Activated CD4-positive, alpha-beta T cell treated with anti-CD3 and anti-CD28 coated beads, Interleukin-2, amount 50 U/mL, for 4 hours (primary cell): ENCODE results near the gene REG4.

Experiments
- DNase-seq, 2 experiments: peaks; one replicate each; pipeline ENCODE4 v3.0.0-alpha.2; 2020

The REG4 gene

GRCh38 chr1:119778886-119779560 is 32.2 kb downstream of the REG4 start:
- DNase-seq, result no peak

- DNase-seq, result no peak
These were observed 32.9 kb downstream of the REG4 start for GRCh38 chr1:119778359-119778758.

- no peak for DNase-seq
These were observed 36.3 kb downstream of the REG4 start for GRCh38 chr1:119774746-119775490.

DNA sequence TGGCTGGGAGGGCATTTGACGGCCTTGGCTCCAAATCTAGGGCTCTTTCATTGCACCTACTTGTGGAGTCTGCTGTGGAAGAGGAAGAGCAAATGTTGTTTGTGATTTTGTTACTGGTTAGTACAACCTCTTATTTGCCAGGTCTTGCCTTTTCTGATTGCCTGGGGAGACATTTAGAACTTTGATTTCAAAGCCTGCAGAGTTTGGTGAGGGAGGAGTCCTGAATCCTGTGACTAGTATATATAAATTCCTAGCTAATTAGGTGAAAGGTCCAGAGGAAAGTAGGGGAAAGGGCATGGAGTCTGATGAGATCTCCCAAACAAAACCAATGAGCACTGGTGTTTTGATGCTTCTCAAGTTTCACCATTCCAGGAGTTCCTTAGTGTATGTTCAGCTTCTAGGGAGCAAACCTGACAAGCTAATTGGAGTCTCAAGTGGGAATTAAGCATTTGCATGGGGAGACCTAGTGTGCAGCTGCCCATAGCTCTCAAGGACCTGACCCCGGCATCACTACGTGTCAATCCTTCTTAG is 37.5 kb downstream of the REG4 start:
- no peak for DNase-seq

GRCh38 chr1:119772298-119772697 is 39.0 kb downstream of the REG4 start:
- no peak for DNase-seq

DNA sequence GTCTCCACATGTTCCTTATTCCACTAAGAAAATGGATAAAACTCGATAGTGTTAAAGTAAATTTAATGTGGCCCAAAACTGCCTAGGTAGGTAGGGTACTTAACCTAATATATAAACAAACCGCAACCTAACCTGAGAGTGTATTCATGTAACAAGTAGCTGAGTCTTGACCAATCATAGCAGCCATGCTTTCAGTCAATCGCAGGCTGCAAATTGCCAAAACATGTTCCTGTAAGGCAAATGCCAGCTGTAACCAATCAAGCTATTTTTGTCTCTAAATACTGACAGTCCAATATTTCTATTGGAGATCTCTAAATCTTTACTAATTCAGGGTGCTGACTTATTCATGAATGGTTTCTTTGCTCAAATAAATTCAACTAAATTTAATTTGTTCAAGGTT is 39.5 kb downstream of the REG4 start:
- DNase-seq, result no peak

DNA sequence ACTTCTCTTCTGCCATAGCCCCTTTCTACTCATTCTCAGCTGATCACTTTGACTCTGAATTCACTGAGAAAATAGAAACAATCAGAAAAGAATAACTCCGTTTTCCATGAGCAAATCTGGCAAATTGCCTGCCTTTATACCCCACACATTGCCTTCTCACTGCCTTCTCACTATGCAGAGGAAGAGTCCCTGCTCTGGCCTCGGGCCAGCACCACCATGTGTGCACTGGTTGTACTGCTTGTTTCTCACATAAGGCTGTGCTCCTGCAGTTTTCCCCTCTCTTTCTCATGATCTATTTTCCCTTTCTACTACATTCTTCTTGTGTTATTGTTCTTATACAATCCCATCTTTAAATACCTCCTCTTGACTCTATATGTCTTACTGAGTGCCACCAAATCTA is 40.2 kb downstream of the REG4 start:
- no peak for DNase-seq

DNA sequence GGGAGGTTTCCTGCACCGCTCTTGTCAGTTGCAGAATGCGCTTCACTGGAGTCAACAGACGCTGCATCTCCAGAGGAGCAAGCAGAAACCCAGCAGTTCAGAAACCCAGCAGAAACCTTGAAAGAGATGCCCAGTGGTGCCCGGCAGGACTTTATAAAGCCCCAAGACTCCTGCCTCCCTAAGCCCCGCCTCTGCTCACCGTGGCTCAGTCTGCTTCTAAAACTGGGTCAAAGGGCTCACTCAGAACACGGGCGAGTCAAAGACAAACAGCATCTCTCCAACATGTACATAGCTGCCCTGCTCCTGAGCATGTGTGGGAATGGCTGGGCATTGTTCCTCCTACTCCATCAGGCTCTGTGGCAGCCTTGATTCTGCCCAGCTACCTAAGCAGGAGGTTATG is 42.5 kb downstream of the REG4 start, which contains the start of gene HMGCS2:
HMGCS2 (minus strand) TSS at position 128 of the 400 bp plus-strand sequence; CDS start at position 67, 61 bp downstream.
- no peak for DNase-seq

- no peak for DNase-seq
These were observed 43.8 kb downstream of the REG4 start for GRCh38 chr1:119767486-119767885.

DNA sequence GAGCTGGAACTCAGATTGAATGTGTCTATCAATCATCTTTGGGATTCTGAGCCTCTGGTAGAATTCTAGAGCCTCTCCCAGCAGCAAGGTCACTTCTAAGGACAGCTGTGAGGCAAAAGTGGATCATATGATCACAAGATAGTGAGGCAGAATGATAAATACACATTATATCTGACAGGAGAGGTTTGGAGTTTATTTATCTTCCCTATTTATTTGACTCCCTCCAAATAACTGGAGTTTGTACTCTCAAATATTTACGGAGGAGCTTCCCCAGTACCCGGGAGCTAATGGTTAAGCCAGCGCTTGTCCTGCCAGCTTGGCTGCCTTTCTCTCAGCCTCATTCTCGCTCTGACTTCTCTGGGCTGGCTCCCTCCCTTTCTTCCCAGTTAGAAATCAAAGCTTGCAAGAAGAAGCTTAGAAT is 44.9 kb downstream of the REG4 start:
- no peak for DNase-seq

DNA sequence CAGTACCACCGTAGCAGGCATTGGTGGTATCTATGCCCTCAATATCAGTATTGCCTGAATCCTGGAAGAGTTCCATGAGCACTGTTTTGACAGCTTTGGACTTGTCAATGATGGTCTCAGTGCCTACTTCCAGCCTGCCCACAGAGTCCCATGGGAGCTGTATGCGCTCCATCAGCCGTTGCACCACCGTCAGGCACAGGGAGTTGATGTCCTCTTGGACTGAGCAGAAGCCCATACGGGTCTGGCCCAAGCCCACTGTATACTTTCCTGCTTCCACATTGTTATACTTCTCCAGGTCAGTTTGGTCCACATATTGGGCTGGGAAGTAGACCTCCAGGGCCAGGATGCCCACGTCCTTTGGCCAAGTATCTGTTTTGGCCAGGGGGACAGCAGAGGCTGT is 47.0 kb downstream of the REG4 start:
- no peak for DNase-seq

GRCh38 chr1:119762953-119763352 is 48.3 kb downstream of the REG4 start:
- no peak for DNase-seq

GRCh38 chr1:119762409-119762808 is 48.9 kb downstream of the REG4 start:
- DNase-seq, result no peak

- no peak for DNase-seq
These were observed 52.7 kb downstream of the REG4 start for GRCh38 chr1:119758584-119758983.

GRCh38 chr1:119752592-119752991 is 58.7 kb downstream of the REG4 start:
- no peak for DNase-seq

DNA sequence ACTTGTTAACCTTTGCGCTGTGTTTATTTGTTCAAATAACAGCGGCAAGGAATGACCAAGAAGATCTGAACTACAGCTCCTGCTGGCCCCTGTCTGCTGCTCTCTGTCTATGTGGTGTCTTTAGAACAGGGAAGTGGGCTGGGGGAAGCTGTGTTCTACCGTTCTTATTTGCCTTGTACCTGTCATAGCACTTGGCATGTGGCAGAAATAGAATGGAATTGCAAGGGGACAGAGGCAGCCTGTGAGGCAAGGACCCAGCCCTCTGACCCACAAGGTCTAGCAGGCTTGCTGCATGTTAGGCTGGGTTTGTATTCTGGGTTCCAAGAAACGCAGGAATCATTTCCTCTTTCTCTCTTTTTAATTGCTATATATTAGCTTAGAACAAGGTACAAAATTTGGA is 63.2 kb downstream of the REG4 start:
- DNase-seq, result no peak

- DNase-seq, result no peak
These were observed 63.8 kb downstream of the REG4 start for GRCh38 chr1:119747451-119747850.

DNA sequence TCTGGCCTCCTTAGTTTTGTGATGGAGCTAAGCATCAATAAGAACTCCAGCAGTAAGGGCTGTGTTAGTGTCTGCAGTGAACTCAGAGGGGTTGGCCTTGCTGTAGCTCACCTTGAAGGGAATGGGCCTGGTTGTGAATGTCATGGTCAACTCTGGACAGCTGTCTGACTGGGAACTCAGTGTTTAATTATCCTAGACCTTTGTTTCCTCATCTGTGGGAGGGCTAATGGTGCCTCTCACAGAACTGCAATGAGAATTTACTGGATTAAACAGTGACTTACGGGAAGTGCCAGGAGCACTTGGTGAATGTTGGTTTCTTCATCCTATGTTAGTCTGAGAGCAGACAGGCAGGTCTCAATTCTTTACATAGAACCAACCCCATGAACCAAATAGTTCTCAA is 66.2 kb downstream of the REG4 start:
- no peak for DNase-seq

DNA sequence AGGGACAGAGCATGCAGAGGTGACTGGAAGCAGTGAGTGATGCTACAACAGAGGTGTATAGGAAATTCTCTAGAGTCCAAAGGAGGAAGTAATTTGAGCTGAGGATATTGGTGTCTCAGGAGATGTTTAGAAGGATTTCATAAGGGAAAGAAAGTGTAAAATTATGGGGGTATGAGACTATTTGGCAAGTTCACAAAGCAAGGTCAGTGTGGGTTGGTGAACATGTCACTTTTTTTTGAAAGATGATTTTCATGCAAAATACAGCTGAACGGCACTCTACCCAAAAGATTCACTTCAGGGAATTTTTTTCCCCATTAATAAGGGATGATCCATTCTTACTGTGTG is 66.7 kb downstream of the REG4 start:
- DNase-seq, result no peak
